RWPE1 (cell line): ENCODE measurements around the gene SCGN.

Experiments used
- CTCF ChIA-PET: fragments of 350-600 bp; sonication (Branson Sonifier 250); formaldehyde crosslinking; extraction: SDS; loops from one replicate; lab custom pipeline; 2021; lab: Yijun Ruan, JAX
- POLR2A ChIA-PET: fragments of 400-600 bp; formaldehyde crosslinking; extraction: SDS; loops from one replicate; lab custom pipeline; 2020; ENCODE audit warnings: antibody characterized with exemption; ENCODE audit not compliant: low non-redundant PET; lab: Yijun Ruan, JAX
- DNase-seq: peaks from one replicate; pipeline ENCODE4 v3.0.0; 2012; ENCODE audit warnings: low spot score
- H3K27ac ChIP-seq: fragments of 450-650 bp; 2 replicates; pipeline ENCODE4 v1.5.1; 2017
- CTCF ChIP-seq: fragments of 450-650 bp; conservative IDR thresholded peaks from 2 replicates; pipeline ENCODE4 v1.5.1; 2017; ENCODE audit warnings: low read depth, mild to moderate bottlenecking

The SCGN gene

GRCh38 chr6:25637211-25637610, 14.8 kb upstream of the SCGN start:
- no peak for DNase-seq
- no peak for TF ChIP-seq CTCF
- no peak overlapping the region for H3K27ac ChIP-seq
- CTCF ChIA-PET = interaction anchor here (0.6 to 1.4 kb wide), 2 partner anchors 8 to 79 kb away, joined by 3 read pairs; no protein-coding TSS in a partner anchor
- POLR2A ChIA-PET = no interaction called here

GRCh38 chr6:25637960-25638434, 14.0 kb upstream of the SCGN start:
- ChIA-PET CTCF (interaction anchor here (0.6 to 1.4 kb wide), 2 partner anchors 9 to 445 kb away, joined by 3 read pairs; no protein-coding TSS in a partner anchor), POLR2A (no interaction called here)
- no peak for TF ChIP-seq CTCF
- H3K27ac ChIP-seq = no peak overlapping the region
- peak; percentile 21 for DNase-seq

- no peak for DNase-seq
- CTCF ChIA-PET = interaction anchor here (0.6 kb wide), 2 partner anchors 351 to 353 kb away, joined by 3 read pairs; no protein-coding TSS in a partner anchor
- POLR2A ChIA-PET = no interaction called here
- no peak overlapping the region for H3K27ac ChIP-seq
- TF ChIP-seq CTCF = no peak
Observed at GRCh38 chr6:25639653-25640052, 12.4 kb upstream of the SCGN start.

GRCh38 chr6:25640446-25640845, 11.6 kb upstream of the SCGN start:
- TF ChIP-seq CTCF = no peak
- CTCF ChIA-PET = interaction anchor here (0.6 kb wide), 2 partner anchors 84 to 352 kb away, joined by 3 read pairs; no protein-coding TSS in a partner anchor
- no peak overlapping the region for H3K27ac ChIP-seq
- POLR2A ChIA-PET = no interaction called here
- no peak for DNase-seq

GRCh38 chr6:25640891-25641290, 11.1 kb upstream of the SCGN start:
- CTCF ChIA-PET = no interaction called here
- POLR2A ChIA-PET = no interaction called here
- DNase-seq = no peak
- TF ChIP-seq CTCF = no peak
- H3K27ac ChIP-seq = no peak overlapping the region

- ChIA-PET CTCF (no interaction called here), POLR2A (no interaction called here)
- no peak overlapping the region for H3K27ac ChIP-seq
- no peak for DNase-seq
- no peak for TF ChIP-seq CTCF
Observed at GRCh38 chr6:25641377-25641776, 10.6 kb upstream of the SCGN start.
